ENCODE measurements around the gene DUXB.

GRCh38 chr16:75667503-75667902 lies 33.8 kb downstream of the DUXB start:
- no peak for TF ChIP-seq PATZ1 (CRISPR knock-in tag; IDR thresholded peaks at IDR 0.05; ENCODE audit: borderline replicate concordance)
- no peak for TF ChIP-seq ZFP3 (CRISPR knock-in tag; IDR thresholded peaks at IDR 0.05)

Measured in SK-N-SH treated with all-trans-retinoic acid at 6 μM for 48 hours (cell line).